H1 (cell line): ENCODE results near the gene CCL17. TPM values are rescaled to one million over a fixed set of nuclear protein-coding genes. Genes with fewer than 3 reads are reported as not detected.

Source experiments
- CTCF ChIA-PET: fragments of 300-600 bp; sonication (Branson Sonifier 250); formaldehyde crosslinking; loops from one replicate; lab custom pipeline; 2021; ENCODE audit not compliant: partially characterized antibody; lab: Charles Lee
- POLR2A ChIA-PET: fragments of 300-600 bp; sonication (Branson Sonifier 250); formaldehyde crosslinking; loops from one replicate; lab custom pipeline; 2021; ENCODE audit warnings: inconsistent platforms; ENCODE audit not compliant: partially characterized antibody; lab: Charles Lee
- DNase-seq, 2 experiments: peaks; one replicate each; pipeline versions ENCODE4 v3.0.0 to v3.0.0-alpha.2; 2010 to 2022; ENCODE audit warnings: low spot score in 2 of 2, low read depth in 1 of 2, mixed read lengths in 1 of 2
- FAIRE-seq: peaks from 2 replicates; lab custom pipeline; 2011; peaks lifted over from hg19 to GRCh38; lab: Jason Lieb, UNC
- H2AFZ ChIP-seq: 2 replicates; pipeline ENCODE4 v1.8.1; 2012; ENCODE audit warnings: low read length, inconsistent platforms
- H2AK5ac ChIP-seq: 2 replicates; pipeline ENCODE4 v1.6.1; 2013; ENCODE audit warnings: low read depth, low read length
- H2BK120ac ChIP-seq: replicated peaks from 2 replicates; pipeline ENCODE3; 2013; ENCODE audit warnings: low read depth, low read length, inconsistent platforms
- H2BK12ac ChIP-seq: 2 replicates; pipeline ENCODE4 v1.6.1; 2013; ENCODE audit warnings: low read depth, low read length
- H2BK15ac ChIP-seq: 2 replicates; pipeline ENCODE4 v1.6.1; 2013; ENCODE audit warnings: low read length
- H2BK20ac ChIP-seq: 2 replicates; pipeline ENCODE4 v1.6.1; 2013; ENCODE audit warnings: low read length
- H2BK5ac ChIP-seq: 2 replicates; pipeline ENCODE4 v1.6.1; 2013; ENCODE audit warnings: low read depth, low read length
- H3K14ac ChIP-seq: 2 replicates; pipeline ENCODE4 v1.6.1; 2013; ENCODE audit warnings: inconsistent platforms; ENCODE audit not compliant: insufficient read length
- H3K18ac ChIP-seq: 2 replicates; pipeline ENCODE4 v1.6.1; 2013; ENCODE audit warnings: low read length; ENCODE audit errors: extremely low read depth
- H3K23ac ChIP-seq: 2 replicates; pipeline ENCODE4 v1.6.1; 2013; ENCODE audit warnings: inconsistent platforms; ENCODE audit not compliant: insufficient read length
- H3K23me2 ChIP-seq: 2 replicates; pipeline ENCODE4 v1.6.1; 2013; ENCODE audit warnings: low read depth, low read length
- H3K27ac ChIP-seq: 2 replicates; pipeline ENCODE4 v1.6.1; 2011; ENCODE audit warnings: low read depth, low read length, inconsistent platforms
- H3K27me3 ChIP-seq, 4 experiments: replicated peaks in 1 of 4; 1 replicate in 1 of 4; 2 replicates in 3 of 4; pipeline versions ENCODE4 v1.6.1 to v1.8.1; 2011 to 2013; ENCODE audit warnings: low read length in 3 of 4, mild to moderate bottlenecking in 3 of 4, inconsistent platforms in 2 of 4, mixed read lengths in 2 of 4, moderate library complexity in 1 of 4; ENCODE audit not compliant: control insufficient read depth in 3 of 4, insufficient read depth in 3 of 4; ENCODE audit errors: extremely low read depth in 1 of 4
- H3K36me3 ChIP-seq, 4 experiments: 2 replicates each; pipeline versions ENCODE4 v1.6.1 to v1.8.1; 2011 to 2013; ENCODE audit warnings: mild to moderate bottlenecking in 4 of 4, low read length in 3 of 4, moderate library complexity in 2 of 4, control low read depth in 1 of 4, inconsistent platforms in 1 of 4; ENCODE audit not compliant: insufficient read depth in 4 of 4, control insufficient read depth in 2 of 4
- H3K4ac ChIP-seq: replicated peaks from 2 replicates; pipeline ENCODE3; 2013; ENCODE audit warnings: low read length, low read depth, mixed read lengths, inconsistent platforms; ENCODE audit not compliant: insufficient read length
- H3K4me1 ChIP-seq, 4 experiments: replicated peaks in 1 of 4; 1 replicate in 1 of 4; 2 replicates in 3 of 4; pipeline versions ENCODE4 v1.6.1 to v1.8.1; 2011 to 2013; ENCODE audit warnings: low read length in 3 of 4, inconsistent platforms in 2 of 4, mixed read lengths in 1 of 4; ENCODE audit not compliant: insufficient read depth in 4 of 4, control insufficient read depth in 3 of 4
- H3K4me2 ChIP-seq, 2 experiments: 2 replicates each; pipeline versions ENCODE4 v1.6.1 to v1.8.1; 2011 to 2013; ENCODE audit warnings: low read depth in 2 of 2, low read length in 2 of 2, control low read depth in 1 of 2, inconsistent platforms in 1 of 2, mild to moderate bottlenecking in 1 of 2; ENCODE audit not compliant: insufficient read depth in 1 of 2
- H3K4me3 ChIP-seq, 4 experiments: fragments of 200-600, 300-600 bp in 1 of 4; sonication (generic), shearing (Covaris generic), sonication (Bioruptor Twin) in 1 of 4; 2 replicates each; pipeline versions ENCODE4 v1.5.1 to v1.8.1; 2011 to 2016; ENCODE audit warnings: low read length in 4 of 4, low read depth in 3 of 4, control low read depth in 2 of 4, inconsistent platforms in 2 of 4, mild to moderate bottlenecking in 2 of 4, mixed read lengths in 1 of 4, moderate library complexity in 1 of 4; ENCODE audit not compliant: insufficient read depth in 2 of 4; ENCODE audit errors: extremely low read depth in 1 of 4
- H3K56ac ChIP-seq: replicated peaks from 2 replicates; pipeline ENCODE3; 2013; ENCODE audit warnings: low read depth, mild to moderate bottlenecking, mixed read lengths, low read length, inconsistent platforms; ENCODE audit not compliant: insufficient read length
- H3K79me1 ChIP-seq: 2 replicates; pipeline ENCODE4 v1.6.1; 2013; ENCODE audit warnings: low read depth, low read length, control low read depth
- H3K79me2 ChIP-seq, 2 experiments: 2 replicates each; pipeline versions ENCODE4 v1.6.1 to v1.8.1; 2012 to 2013; ENCODE audit warnings: low read length in 2 of 2, mild to moderate bottlenecking in 2 of 2, inconsistent platforms in 1 of 2; ENCODE audit not compliant: insufficient read depth in 2 of 2, control insufficient read depth in 1 of 2
- H3K9ac ChIP-seq, 4 experiments: replicated peaks in 1 of 4; 1 replicate in 1 of 4; 2 replicates in 3 of 4; pipeline versions ENCODE4 v1.6.1 to v1.8.1; 2011 to 2013; ENCODE audit warnings: low read depth in 3 of 4, low read length in 3 of 4, control low read depth in 2 of 4, mild to moderate bottlenecking in 2 of 4, moderate library complexity in 2 of 4, inconsistent platforms in 1 of 4; ENCODE audit errors: extremely low read depth in 1 of 4
- H3K9me3 ChIP-seq, 2 experiments: 2 replicates each; pipeline versions ENCODE4 v1.6.1 to v1.8.1; 2012 to 2013; ENCODE audit warnings: mild to moderate bottlenecking in 2 of 2, moderate library complexity in 2 of 2, control low read depth in 1 of 2, inconsistent platforms in 1 of 2, low read depth in 1 of 2, low read length in 1 of 2, mixed read lengths in 1 of 2; ENCODE audit not compliant: insufficient read depth in 2 of 2
- H4K20me1 ChIP-seq, 2 experiments: replicated peaks in 1 of 2; 2 replicates each; pipeline versions ENCODE3 to v1.8.1; 2011 to 2013; ENCODE audit warnings: inconsistent platforms in 2 of 2, low read length in 2 of 2, mild to moderate bottlenecking in 1 of 2; ENCODE audit not compliant: insufficient read depth in 2 of 2, control insufficient read depth in 1 of 2
- H4K5ac ChIP-seq: 2 replicates; pipeline ENCODE4 v1.6.1; 2013; ENCODE audit warnings: low read length, low read depth, mixed read lengths, inconsistent platforms; ENCODE audit not compliant: insufficient read length
- H4K8ac ChIP-seq: 2 replicates; pipeline ENCODE4 v1.8.0; 2013; ENCODE audit warnings: mild to moderate bottlenecking, moderate library complexity, low read length, inconsistent platforms; ENCODE audit not compliant: insufficient read depth; ENCODE audit errors: extremely low read depth
- H4K91ac ChIP-seq: replicated peaks from 2 replicates; pipeline ENCODE3; 2013; ENCODE audit warnings: low read length, mixed read lengths, inconsistent platforms; ENCODE audit not compliant: insufficient read length
- ATF2 ChIP-seq: IDR thresholded peaks from 2 replicates; pipeline ENCODE4 v1.6.1; 2012; ENCODE audit warnings: low read length, inconsistent platforms
- WGBS, 2 experiments: shearing (Covaris generic) in 1 of 2; methylation state at CpG; one replicate each; pipeline versions ENCODE4 v1.1.6 to v1.1.7; 2013 to 2015; ENCODE audit warnings: low lambda C conversion rate in 2 of 2, mixed read lengths in 2 of 2, inconsistent platforms in 1 of 2, low coverage in 1 of 2, missing lambda C conversion rate in 1 of 2; ENCODE audit not compliant: insufficient replicate concordance in 2 of 2, insufficient coverage in 1 of 2, insufficient read length in 1 of 2; ENCODE audit errors: extremely low coverage in 1 of 2, missing lambda C conversion rate in 1 of 2; 5-methylcytosine and 5-hydroxymethylcytosine counted together
- polyA plus RNA-seq, 7 experiments: library from polyadenylated mRNA; depleted of rRNA in 3 of 7; stranded (reverse) in 5 of 7; unstranded in 2 of 7; fragments of >200 nt in 5 of 7; fragments of 200-250 nt in 2 of 7; gene quantifications; 1 replicate in 5 of 7; 2 replicates in 1 of 7; 4 replicates in 1 of 7; pipeline versions ENCODE4 v1.2.1 to v1.2.3, GENCODE V29; 2011 to 2013; ENCODE audit warnings: missing spikeins in 2 of 7, mixed read lengths in 2 of 7
- total RNA-seq: library from RNA; stranded (reverse); fragmentation: NEBNext Ultra II Directional; extraction: Animal tissue kit (Norgen Biotek cat#: 25700); gene quantifications from 2 replicates; pipeline ENCODE4 v1.2.1, GENCODE V29; 2021

The CCL17 gene
- total and polyA plus RNA-seq, 2 of the 8 experiments (the other 6 are each of a cell fraction or from before 2014, with no cell fraction given), result not detected

GRCh38 chr16:57396786-57397185, 7.8 kb upstream of the CCL17 start:
- Histone ChIP-seq H3K4me2 (no peak overlapping the region), H3K4ac (no peak overlapping the region), H2BK12ac (no peak overlapping the region), H2BK120ac (no peak overlapping the region), H3K79me1 (no peaks in the 10 kb centered on the region), H3K4me3 (no peak overlapping the region), H3K23me2 (no peaks in the 10 kb centered on the region), H2BK15ac (no peak overlapping the region), H4K20me1 (no peaks in the 10 kb centered on the region), H3K14ac (no peak overlapping the region), H3K27ac (no peak overlapping the region), H3K36me3 (no peaks in the 10 kb centered on the region), H3K9ac (no peak overlapping the region), H3K79me2 (no peaks in the 10 kb centered on the region), H3K23ac (no peak overlapping the region), H4K8ac (no peak overlapping the region), H2BK20ac (no peak overlapping the region), H3K4me1 (no peaks in the 10 kb centered on the region), H3K18ac (no peak overlapping the region), H2AFZ (no peak overlapping the region), H3K9me3 (no peaks in the 10 kb centered on the region), H2AK5ac (no peak overlapping the region), H2BK5ac (no peak overlapping the region), H3K56ac (no peak overlapping the region), H4K5ac (no peak overlapping the region), H3K27me3 (no peaks in the 10 kb centered on the region), H4K91ac (no peak overlapping the region)
- no peak for DNase-seq
- TF ChIP-seq ATF2, result no peak
- 81% methylated on average over 4 of the region's 4 CpGs; no CpG with 5 or more reads in 1 of the 2 experiments for WGBS, 2 experiments
- no peak for FAIRE-seq
- ChIA-PET CTCF (interaction anchor here (1.6 to 12.3 kb wide), 2 partner anchors 21 to 50 kb away, joined by 3 to 71 read pairs; partner anchors contain the start of genes CIAPIN1 and COQ9), POLR2A (no interaction called here)
